NCI-H748 (cell line): ENCODE data around the gene RAE1.

Experiments used
- DNase-seq: peaks from one replicate; lab custom pipeline; 2025; ENCODE audit not compliant: unreplicated experiment; lab: John Stamatoyannopoulos, UW

RAE1 gene

DNA sequence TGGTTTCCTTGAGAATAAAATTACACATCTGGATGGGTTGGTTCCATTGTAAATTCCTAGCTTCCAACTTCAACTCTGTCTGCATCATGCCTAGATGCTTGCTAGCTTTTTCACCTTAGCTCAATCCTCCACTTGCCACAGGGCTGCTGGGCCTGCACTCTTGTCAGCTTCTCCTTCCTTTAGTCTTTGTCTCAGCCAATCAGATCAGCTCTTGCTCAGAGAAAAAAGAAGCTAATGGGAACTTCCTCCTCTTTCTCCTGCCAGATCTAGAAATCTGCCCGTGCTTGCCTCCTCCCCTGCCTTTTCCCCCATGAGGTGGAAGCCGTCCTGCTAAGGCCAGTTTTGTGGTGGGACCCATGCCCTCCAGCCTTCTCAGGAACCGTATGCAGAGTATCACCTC, 18.5 kb downstream of the RAE1 start:
- no peak for DNase-seq

DNA sequence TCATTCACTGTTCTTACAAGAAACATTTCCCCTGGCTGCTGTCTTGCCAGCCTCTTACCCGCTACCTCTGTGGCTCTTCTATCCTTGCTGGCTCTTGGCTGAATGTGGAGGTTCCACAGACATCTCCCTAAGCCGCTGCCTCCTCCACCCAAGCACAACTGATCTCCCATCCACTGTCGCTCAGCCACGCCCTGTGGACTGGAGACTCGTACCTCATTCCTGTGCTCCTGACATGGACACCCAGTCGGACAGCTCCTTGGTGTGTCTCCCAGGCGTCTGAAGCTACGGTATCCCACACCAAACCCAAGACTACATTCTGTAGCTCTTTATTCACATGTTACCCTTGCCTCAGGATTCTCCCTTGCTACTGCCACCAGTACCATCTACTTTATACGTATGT, 19.3 kb downstream of the RAE1 start:
- no peak for DNase-seq

DNA sequence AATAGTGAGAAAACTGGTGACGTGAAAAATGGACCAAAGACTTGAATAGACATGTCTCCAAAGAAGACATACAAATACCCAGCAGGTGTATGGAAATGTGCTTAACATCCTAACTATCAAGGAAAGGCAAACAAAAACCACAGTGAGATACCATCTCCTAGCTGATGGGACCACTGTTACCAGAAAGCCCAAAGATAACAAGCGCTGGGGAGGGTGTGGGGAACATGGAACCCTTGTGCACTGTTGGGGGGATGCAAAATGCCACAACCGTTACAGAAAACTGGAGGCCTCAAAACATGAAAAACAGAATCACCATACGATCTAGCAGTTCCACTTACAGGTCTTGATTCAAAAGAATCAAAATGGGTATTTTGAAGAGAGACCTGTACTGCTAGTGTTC, 20.3 kb downstream of the RAE1 start:
- DNase-seq, result no peak

DNA sequence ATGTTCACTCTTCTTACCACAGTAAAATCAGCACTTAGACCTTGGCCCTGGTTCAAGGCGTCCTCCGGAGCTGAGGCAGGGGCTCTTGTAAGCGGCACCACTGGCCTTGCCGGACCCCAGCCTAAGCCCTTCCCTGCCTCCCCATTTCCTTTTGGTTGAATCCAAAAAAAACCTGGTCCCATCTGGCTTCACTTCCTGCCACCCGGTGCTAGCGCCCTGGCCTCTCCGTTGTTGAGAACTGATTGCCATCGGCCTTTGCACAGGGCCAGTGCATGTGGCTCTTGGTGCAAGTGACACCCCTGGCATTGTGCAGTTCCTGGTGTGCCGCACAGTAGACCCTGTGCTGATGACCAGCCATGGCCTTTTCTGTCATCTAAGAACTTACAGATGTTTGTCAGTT, 21.1 kb downstream of the RAE1 start:
- no peak for DNase-seq

DNA sequence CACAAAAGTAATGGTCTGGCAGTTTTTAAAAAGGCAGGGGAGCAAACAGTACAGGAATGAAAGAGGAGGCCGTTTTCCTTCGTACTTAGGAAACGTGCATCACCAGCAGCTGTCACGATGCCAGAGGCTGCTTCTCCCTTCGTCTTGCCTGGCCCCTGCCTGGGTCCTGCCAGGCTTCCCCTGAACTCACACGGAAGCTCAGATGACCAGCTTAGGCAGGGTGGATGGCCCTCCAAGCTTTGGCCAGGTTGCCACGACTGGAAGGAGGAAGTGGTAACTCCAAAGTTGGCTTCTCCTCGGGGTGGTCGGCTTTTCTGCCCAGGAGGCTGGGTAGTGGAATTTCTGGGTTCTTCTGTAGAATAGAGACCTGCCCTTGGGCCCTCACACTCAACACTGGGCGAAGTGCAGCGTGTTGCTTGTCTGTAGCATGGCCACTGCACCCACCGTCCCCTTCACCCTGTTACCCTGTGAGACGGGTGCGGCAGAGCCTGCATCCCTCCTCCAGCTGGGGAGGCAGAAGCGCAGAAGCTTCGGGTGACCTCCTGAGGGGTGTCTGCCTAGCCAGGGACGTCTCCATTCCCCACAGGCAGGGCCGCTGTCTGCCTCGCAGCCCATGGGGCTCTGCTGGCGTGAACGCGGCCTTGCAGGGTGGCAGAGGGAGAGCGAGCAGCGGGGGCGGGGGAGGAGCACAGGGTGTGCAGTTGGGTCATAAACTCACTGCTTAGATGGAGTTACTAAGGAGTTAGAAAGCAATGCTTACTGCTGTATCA, 21.7 kb downstream of the RAE1 start:
- no peak for DNase-seq

DNA sequence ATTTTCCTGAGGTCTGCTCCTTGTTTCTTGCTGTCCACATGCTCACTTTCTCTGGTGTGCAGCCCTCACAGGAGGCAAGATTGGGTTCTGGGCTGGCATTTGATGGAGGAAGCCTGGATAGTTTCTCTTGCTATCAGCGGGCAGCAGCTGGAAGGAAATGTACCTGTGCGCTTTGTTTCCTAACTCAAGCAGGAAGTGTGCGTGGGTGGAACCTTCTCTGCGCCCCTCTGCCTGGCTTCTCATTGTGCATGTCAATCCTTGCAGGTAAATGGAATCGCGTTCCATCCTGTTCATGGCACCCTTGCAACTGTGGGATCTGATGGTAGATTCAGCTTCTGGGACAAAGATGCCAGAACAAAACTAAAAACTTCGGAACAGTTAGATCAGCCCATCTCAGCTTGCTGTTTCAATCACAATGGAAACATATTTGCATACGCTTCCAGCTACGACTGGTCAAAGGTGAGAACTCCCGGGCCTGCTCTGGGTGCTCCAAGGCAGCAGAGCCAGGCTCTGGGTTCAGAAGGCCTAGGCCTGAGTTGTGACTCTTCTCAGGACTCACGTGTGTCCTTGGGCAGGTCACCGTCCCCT, 23.4 kb downstream of the RAE1 start:
- DNase-seq, result no peak

DNA sequence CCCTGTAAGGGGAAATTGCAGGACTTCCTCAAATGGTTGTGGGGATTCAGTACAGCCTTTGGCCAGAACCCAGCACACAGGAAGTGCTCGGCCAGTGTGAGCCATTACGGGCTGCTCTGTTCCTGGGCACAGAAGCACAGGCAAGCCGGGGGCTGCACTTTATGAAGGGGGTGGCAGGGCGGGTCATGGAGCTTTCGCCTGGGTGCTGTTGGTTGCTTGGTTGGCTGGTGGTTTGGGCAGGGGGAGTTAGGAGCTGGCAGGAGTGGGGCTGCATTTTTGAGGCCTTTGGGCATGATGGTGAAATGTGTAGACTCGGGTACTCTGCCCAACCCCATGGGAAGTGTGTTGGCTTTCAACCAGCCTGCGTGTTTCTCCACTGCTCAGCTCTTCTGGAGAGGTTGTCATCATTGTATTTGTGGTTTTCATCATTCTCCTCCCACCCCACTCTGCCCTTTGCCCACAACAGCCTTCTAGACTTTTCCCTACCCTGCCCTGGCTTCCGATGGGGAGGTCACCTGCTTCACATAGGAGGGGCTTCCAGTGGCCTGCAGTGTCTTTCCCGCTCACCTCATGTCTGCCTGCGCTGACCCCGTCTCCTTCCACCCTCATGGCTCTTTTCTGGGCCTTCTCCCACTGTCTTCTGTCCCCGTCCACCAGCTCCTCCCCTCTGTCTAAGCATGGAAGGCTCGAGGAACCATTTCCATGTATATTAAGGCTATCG, 24.0 kb downstream of the RAE1 start:
- DNase-seq, result no peak

DNA sequence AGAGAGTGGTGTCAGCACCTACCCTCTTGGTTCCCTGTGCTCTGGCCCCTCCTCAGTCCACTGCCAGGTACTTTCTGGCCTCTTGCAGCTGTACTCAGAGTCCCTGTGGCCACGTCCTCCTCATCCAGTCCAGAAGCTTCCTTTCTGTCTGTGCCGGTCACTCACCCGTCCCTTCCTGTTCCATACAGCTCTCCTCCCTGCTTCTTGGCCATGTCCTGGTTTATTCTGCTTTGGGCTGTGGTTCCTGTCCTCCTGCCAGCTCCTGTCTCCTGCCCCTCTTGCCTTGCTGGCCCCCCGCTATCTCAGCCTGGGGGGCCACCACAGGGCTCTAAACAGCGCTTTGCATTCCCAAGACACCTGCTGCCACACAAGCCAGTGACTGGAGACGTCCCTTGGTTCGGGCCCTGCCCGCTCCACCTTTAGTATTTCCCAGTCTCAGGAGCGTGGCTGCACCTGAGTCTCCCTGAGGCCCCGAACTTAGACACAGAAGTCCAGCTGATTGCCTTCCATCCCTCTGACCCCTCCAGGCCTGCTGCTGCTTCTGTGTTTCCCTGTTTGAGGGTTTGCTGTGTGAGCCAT, 24.7 kb downstream of the RAE1 start:
- no peak for DNase-seq

DNA sequence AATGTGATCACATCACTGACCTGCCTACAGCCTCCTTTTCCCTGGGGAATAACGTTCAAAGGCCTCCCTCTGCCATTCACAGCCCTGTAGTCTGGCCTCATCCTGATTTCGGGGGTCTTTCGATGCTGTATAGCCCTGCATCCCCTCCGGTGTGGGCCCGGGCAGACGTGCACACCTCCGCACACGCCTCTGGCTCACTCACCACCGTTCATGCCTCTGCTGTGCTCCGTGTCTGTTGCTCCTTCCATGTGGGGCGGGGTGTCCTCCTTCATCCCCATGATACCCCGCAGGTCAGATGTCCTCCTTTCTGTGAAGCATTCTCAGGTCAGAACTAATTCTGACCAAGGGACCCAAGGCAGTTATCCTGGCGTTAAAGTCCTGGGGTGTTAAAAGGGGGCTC, 26.3 kb downstream of the RAE1 start:
- no peak for DNase-seq

DNA sequence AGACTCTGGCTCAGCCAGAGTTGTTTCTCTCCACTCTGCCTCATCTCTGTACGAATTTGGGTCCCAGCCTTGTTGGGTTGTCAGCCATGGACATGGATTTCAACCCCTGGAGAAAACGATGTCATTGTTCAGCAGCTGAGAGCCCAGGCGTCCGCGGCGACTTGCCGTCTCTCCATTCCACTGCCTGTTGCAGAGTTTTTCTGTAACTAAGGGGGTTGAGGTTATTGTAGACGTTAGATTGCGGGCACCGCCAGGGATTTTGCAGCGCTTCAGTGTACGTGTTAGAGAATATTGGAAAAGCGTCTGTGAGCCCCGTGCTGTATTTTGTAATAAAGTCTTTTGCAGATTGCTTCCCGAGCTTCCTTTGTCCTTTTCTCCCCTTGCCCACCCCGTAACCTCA, 27.1 kb downstream of the RAE1 start:
- DNase-seq, result no peak

DNA sequence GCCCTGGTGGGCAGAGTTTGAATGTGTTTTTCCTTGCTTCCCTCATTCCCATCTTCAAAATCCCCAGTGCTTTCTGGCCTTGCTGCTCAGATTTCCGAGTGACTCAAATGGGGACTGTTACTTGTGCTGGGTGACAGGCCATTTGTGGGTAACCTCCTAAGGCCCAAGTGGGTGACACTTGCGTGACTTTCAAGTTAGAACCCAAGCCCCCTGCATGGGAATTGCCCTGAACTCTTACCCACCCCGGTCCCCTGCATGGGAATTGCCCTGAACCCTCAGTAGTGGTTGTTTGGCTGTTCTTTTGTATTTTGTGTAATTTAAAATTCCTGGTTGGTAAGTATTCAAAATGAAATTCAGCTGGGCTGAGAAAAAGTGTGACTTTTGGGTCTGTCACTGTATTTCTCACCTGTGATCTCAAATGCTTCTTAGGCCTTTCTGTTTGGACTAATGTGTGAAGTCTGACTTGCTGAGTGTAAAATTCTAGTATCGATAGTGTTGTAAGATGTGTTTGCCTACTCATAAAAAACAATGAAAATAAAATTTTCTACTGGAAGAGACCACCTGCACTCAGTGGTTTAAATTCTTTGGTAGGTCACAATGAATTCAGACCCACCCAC, 27.7 kb downstream of the RAE1 start:
- no peak for DNase-seq

DNA sequence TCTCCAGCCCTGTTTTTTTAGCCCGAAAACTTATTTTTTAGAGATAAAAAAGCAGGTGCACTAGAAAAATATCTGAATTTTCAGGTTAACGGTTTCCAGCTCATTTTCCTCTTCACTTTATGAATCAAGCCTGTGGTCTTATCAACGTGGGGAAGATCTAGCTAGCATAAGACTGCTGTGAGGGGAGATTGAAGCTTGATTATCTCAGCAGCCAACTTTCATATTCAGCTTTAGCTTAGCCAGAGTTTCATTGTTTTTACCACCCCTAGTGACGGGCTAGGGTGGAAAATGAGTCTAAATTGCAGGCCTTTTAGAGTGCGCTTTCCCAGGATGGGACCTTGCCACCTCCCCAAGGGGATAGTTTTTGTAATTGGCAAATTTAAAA, 28.2 kb downstream of the RAE1 start:
- DNase-seq, result no peak

DNA sequence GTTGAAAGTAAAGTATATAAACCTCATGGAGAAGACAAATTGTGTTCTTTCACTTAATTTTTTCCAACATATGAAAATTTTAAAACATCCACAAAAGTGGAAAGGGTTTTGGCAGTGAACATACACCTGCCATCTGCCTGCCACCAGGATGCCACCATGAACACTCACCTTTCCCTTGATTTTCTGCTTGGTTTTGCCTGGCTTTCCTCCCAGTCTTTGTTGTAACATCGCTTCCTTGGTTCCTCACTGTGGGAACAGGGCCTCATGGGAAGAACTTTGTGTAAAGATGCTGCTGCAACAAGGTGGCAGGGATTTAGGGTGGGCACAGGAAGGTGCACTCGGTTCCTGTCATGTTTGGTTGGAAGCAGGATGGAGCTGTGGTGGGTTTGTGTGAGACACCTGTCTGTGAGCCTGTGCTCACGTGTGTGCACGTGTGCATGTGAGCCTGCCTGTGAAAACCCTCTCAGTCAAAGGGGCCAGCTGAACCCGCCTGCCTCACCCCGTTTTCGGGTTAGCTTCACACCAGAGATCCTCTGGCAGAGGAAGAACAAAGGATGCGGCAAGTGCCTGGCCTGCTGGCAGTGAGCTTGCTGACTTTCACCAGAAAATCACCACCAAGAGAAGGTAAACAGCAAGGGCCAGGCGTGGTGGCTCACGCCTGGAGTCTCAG, 29.2 kb downstream of the RAE1 start:
- no peak for DNase-seq

DNA sequence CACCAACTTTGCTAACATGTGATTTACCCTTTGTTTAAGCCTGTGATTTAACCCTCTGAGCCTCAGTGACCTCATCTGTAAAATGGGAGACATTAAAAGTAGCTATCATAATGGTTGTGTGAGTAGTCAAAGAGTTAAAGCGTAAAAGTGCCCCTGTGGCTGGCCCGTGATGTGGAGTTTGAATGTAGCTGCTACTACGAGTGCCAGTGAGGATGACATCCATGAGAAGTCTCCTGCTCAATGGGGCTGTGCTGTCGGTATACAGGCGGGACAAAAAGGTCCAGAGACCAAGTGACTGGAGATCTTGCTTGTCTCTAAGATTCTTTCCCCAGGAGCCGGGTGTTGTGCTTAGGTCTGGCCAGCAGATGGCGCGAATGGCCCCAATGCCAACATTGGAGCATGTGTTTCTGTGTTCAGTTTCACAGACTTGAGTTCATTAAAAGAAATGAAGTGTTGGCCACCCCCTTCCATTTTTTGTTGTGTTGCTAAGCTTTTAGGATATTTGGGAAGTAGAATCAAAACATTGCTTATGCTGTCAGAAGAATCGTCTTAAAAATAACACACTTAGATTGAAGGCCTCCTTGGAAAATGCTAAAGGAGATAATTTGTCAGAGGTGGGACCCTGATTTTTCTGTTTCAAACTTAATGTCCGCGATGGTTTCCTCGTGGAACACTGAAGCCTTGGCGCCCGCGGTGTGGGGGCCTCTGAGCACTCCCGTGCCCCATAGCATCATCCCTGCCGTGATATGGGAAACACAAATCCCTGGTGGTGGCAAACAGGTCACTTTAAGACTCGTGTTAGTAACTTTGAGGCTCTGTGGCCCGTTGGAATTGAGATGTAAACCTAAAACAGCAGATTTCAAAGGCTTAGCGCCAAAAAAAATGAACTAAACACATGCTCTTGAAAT, 30.8 kb downstream of the RAE1 start:
- peak; percentile 64 for DNase-seq

DNA sequence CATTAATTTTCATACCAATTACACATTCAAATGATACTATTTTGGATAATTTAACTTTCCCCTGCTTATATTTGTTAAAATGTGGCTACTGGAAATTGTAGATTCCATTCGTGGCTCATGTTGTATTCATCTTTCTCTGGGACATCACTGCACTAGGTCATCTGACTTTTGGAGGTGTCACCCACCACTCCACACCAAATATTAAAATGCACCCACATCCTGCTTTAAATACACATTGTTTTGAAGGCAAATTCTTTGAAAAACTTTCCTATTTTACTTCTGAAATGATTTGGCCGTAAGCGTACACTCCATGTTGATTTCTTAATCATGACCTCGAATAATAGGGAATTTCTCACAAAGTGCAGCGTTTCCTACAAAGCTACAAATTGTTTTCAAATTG, 31.5 kb downstream of the RAE1 start:
- DNase-seq, result no peak

DNA sequence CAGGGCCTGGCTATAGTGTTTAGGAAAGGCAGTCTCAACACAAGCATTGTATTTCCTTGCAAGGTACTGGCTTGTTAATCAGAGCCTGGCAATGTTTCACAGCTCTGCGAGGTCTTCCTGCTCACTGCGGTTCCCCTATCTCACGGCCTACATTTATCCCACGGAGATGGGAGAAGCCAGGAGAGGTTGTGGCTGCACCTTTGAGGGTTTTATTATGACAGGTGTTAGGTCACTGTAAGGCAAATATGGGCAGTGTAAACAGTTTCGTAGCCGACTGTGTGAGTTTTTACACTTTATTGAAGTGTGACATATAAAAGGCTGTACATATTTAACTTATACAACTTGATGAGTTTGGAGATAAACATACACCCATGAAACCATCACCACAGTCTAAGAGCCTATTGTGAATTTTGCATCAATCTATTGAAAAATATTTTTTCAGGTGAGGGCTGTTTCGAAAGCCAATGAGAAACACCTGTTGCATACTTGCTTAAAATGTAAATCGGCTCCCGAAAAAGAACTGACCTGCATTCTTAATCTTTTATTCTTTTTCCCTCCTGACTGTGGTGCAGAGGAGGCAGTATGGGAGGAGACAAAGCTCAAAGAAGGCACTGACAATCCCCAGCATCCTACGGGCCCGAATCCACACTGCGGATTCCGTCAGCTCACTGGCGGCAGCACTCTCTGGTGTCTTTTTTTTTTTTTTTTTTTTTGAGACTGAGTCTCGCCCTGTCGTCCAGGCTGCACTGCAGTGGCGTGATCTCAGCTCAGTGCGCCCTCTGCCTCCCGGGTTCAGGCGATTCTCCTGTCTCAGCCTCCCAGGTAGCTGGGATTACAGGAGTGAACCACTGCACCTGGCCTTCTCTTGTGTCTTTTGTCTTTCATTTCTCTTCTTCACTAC, 32.6 kb downstream of the RAE1 start:
- peak; percentile 16 for DNase-seq

DNA sequence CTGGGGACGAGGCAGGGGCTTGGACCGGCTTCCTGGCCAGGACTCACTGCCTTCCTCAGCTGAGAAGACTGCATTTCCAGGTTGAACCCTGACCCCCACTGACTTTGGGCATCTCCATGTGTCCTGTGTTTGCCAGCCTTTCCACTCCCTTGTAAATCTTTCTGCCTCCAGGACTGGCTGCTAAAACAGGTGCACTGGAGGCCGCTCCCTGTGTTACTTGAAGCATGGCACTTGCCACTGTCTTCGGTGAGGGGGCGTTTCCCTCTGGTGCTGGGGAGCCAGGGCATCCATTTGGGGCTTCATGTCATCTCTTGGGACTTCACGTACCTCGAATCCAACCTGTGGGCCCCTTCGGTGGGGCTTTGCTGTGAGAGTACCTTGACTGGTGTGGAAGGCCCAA, 33.4 kb downstream of the RAE1 start:
- DNase-seq, result no peak

DNA sequence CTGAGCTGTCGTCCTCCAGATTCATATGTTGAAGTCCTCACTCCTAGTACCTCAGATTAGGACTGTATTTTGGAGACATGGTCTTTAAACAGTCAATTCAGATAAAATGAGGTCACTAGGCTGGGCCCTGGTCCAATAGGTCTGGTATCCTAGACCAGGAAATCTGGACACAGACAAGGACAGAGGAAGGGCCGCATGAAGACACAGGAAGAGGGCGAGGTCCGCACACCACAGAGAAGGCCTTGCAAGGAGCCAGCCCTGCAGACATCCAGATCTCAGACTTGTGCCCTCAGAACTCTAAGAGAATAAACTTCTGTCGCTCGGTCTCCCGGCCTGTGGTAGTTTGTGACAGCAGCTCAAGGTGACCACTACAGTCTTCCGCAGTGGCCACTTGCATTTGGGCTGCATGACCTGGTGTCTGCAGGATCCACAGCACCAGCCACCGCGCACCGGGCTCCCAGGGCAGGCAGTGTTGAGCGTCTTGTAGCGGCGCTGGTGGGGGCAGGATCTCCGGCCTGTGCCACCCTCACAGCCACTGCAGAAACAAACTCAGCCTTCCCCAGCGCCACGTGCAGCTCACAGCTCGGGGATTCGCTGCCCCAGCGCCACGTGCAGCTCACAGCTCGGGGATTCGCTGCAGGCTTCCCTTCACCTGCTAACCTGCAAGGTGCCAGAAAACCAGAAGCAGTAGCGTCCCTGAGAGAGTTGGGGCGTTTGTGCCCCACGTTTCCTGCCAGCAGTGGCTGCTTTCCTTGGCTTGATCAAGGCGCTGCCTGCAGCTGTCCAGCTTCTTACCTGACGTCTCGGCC, 34.1 kb downstream of the RAE1 start:
- no peak for DNase-seq
